Eye (tissue), 1 donor: ENCODE measurements around the gene ANP32A.

Experiments
- DNase-seq: peaks from one replicate; pipeline ENCODE4 v3.0.0-alpha.2; 2015

The ANP32A gene

GRCh38 chr15:68797599-68798345 is 22.9 kb downstream of the ANP32A start:
- no peak for DNase-seq

- DNase-seq: no peak
These were observed 23.5 kb downstream of the ANP32A start for GRCh38 chr15:68797191-68797590.

GRCh38 chr15:68796576-68796975 is 24.1 kb downstream of the ANP32A start:
- no peak for DNase-seq

- peak; percentile 93 for DNase-seq
These were observed 25.3 kb downstream of the ANP32A start for GRCh38 chr15:68795298-68795848.

- DNase-seq: no peak
These were observed 25.8 kb downstream of the ANP32A start for GRCh38 chr15:68794863-68795262.

- no peak for DNase-seq
These were observed 26.4 kb downstream of the ANP32A start for GRCh38 chr15:68794307-68794706.

GRCh38 chr15:68793776-68794175 is 26.9 kb downstream of the ANP32A start:
- DNase-seq: no peak

GRCh38 chr15:68792901-68793766 is 27.6 kb downstream of the ANP32A start:
- no peak for DNase-seq

- DNase-seq: no peak
These were observed 29.0 kb downstream of the ANP32A start for GRCh38 chr15:68791431-68792283.

GRCh38 chr15:68790910-68791309 is 29.8 kb downstream of the ANP32A start:
- no peak for DNase-seq

- DNase-seq: no peak
These were observed 30.5 kb downstream of the ANP32A start for GRCh38 chr15:68790242-68790575.

GRCh38 chr15:68789534-68790241 is 31.0 kb downstream of the ANP32A start:
- DNase-seq: peak; percentile 91

- DNase-seq: no peak
These were observed 31.6 kb downstream of the ANP32A start for GRCh38 chr15:68789091-68789490.

- DNase-seq: no peak
These were observed 32.5 kb downstream of the ANP32A start for GRCh38 chr15:68788264-68788624.

GRCh38 chr15:68787609-68788263 is 33.0 kb downstream of the ANP32A start:
- DNase-seq: no peak

- DNase-seq: no peak
These were observed 33.9 kb downstream of the ANP32A start for GRCh38 chr15:68786753-68787152.

GRCh38 chr15:68785541-68785940 is 35.2 kb downstream of the ANP32A start:
- DNase-seq: no peak

GRCh38 chr15:68784206-68784605 is 36.5 kb downstream of the ANP32A start:
- DNase-seq: no peak

GRCh38 chr15:68783226-68784058 is 37.3 kb downstream of the ANP32A start:
- no peak for DNase-seq

GRCh38 chr15:68782589-68783161 is 38.0 kb downstream of the ANP32A start:
- no peak for DNase-seq
